Spleen (tissue), 11 donors: Measurements from ENCODE around the gene C4orf17. TPM values are rescaled to one million over a fixed set of nuclear protein-coding genes. Genes with fewer than 3 reads are reported as not detected.

Experiments
- DNase-seq: peaks from one replicate; pipeline ENCODE4 v3.0.0-alpha.2; 2020
- H3K27ac ChIP-seq, 8 donors: fragments of 200-600 bp; sonication (generic) in 7 of 8; 1 replicate in 4 of 8; 2 replicates in 4 of 8; pipeline versions ENCODE4 v1.5.0 to v1.8.0; 2016 to 2021; ENCODE audit warnings: inconsistent platforms in 4 of 8, mild to moderate bottlenecking in 4 of 8, moderate library complexity in 1 of 8
- H3K27me3 ChIP-seq, 7 donors: fragments of 200-600 bp; sonication (generic) in 6 of 7; replicated peaks in 1 of 7; 1 replicate in 4 of 7; 2 replicates in 3 of 7; pipeline versions ENCODE4 v1.5.0 to v1.8.0; 2016 to 2021; ENCODE audit warnings: inconsistent platforms in 3 of 7, mild to moderate bottlenecking in 1 of 7
- H3K36me3 ChIP-seq, 6 donors: fragments of 200-600 bp; sonication (generic) in 5 of 6; 1 replicate in 4 of 6; 2 replicates in 2 of 6; pipeline versions ENCODE4 v1.5.0 to v1.8.0; 2016 to 2021; ENCODE audit warnings: inconsistent platforms in 2 of 6
- H3K4me1 ChIP-seq, 6 donors: fragments of 200-600 bp; sonication (generic) in 5 of 6; 1 replicate in 3 of 6; 2 replicates in 3 of 6; pipeline versions ENCODE4 v1.5.0 to v1.8.0; 2016 to 2021; ENCODE audit warnings: inconsistent platforms in 3 of 6
- H3K4me3 ChIP-seq, 8 donors: fragments of 200-600 bp; sonication (generic) in 7 of 8; 1 replicate in 4 of 8; 2 replicates in 4 of 8; pipeline versions ENCODE4 v1.5.0 to v1.8.0; 2016 to 2021; ENCODE audit warnings: inconsistent platforms in 4 of 8, mild to moderate bottlenecking in 4 of 8, moderate library complexity in 2 of 8
- H3K9me3 ChIP-seq, 8 donors: fragments of 200-600 bp; sonication (generic) in 7 of 8; 1 replicate in 4 of 8; 2 replicates in 4 of 8; pipeline versions ENCODE4 v1.5.0 to v1.8.0; 2016 to 2021; ENCODE audit warnings: inconsistent platforms in 4 of 8
- CTCF ChIP-seq, 11 experiments: fragments of 200-600 bp in 7 of 11; fragments of 450-650 bp in 4 of 11; sonication (generic) in 4 of 11; IDR thresholded peaks in 8 of 11; conservative IDR thresholded peaks in 3 of 11; 1 replicate in 7 of 11; 2 replicates in 4 of 11; pipeline versions ENCODE4 v1.4.0 to v1.8.0; 2016 to 2021; ENCODE audit warnings: antibody characterized with exemption in 11 of 11, inconsistent platforms in 4 of 11, mild to moderate bottlenecking in 1 of 11
- POLR2A ChIP-seq, 3 donors: fragments of 450-650 bp; IDR thresholded peaks; one replicate each; pipeline ENCODE4 v1.5.1; 2017; ENCODE audit warnings: antibody characterized with exemption in 3 of 3, mild to moderate bottlenecking in 1 of 3
- POLR2AphosphoS5 ChIP-seq, 3 donors: sonication (generic); formaldehyde crosslinking; IDR thresholded peaks; one replicate each; pipeline ENCODE4 v1.5.1; 2017; ENCODE audit warnings: antibody characterized with exemption in 3 of 3
- WGBS, 5 donors: extraction: QIAGEN DNeasy Blood & Tissue Kit in 3 of 5; methylation state at CpG; one replicate each; pipeline versions ENCODE4 v1.1.5 to v1.1.7; 2013 to 2018; 5-methylcytosine and 5-hydroxymethylcytosine counted together
- intact Hi-C: fragments of 100-400 bp; cut with DNase I; formaldehyde crosslinking; loops from one replicate; pipeline ENCODE4 v1.15.0; 2023; ENCODE audit warnings: low total_unique reads
- polyA plus RNA-seq, 3 donors: library from polyadenylated mRNA; stranded (reverse); fragments of 200-250 nt; gene quantifications; one replicate each; pipeline ENCODE4 v1.2.1, GENCODE V29; 2013
- total RNA-seq, 7 donors: library from RNA; depleted of rRNA in 3 of 7; stranded (reverse); fragments of >200 nt in 3 of 7; fragmentation: NEBNext Ultra II Directional in 4 of 7; extraction: Animal tissue kit (Norgen Biotek cat#: 25700) in 4 of 7; gene quantifications; one replicate each; pipeline versions ENCODE4 v1.1.0 to v1.2.1, GENCODE V29; 2016 to 2021
- donor health status: healthy with polysubstance abuse.
- donor health status: DM: no; HTN: no; CAD: no; lungs with moderate emphysema.
- donor health status: DM: no; HTN: no; CAD: no.
- donor health status: Bipolar disorder and iron deficiency.
- donor health status: healthy.
- donor health status: DM: no; HTN: no; CAD: no.
- donor health status: DM: yes; HTN: yes; CAD: no.

Gene C4orf17
- total and polyA plus RNA-seq, 10 donors, result not detected

GRCh38 chr4:99467887-99468286, 42.9 kb upstream of the C4orf17 start:
- intact Hi-C loops, result no loop called here
- 63 to 72% (median 67%) methylated on average over 2 of the region's 2 CpGs for WGBS, 5 donors
- Histone ChIP-seq H3K36me3 (no peaks in the 10 kb centered on the region), H3K4me3 (no peak overlapping the region), H3K4me1 (no peaks in the 10 kb centered on the region), H3K9me3 (no peaks in the 10 kb centered on the region), H3K27me3 (peaks cover 0 to 25% (median 0%) of the 10 kb centered on the region in 7 donors), H3K27ac (no peak overlapping the region)
- DNase-seq, result no peak
- TF ChIP-seq CTCF (IDR thresholded peaks at IDR 0.05 in 8 of 11, conservative IDR thresholded peaks at IDR 0.05 in 3 of 11) (no peak), POLR2A (IDR thresholded peaks at IDR 0.05) (no peak), POLR2AphosphoS5 (IDR thresholded peaks at IDR 0.05) (no peak)

- Histone ChIP-seq H3K27ac (no peak overlapping the region), H3K4me1 (no peaks in the 10 kb centered on the region), H3K4me3 (no peak overlapping the region), H3K27me3 (peaks cover 0 to 25% (median 0%) of the 10 kb centered on the region in 7 donors), H3K36me3 (no peaks in the 10 kb centered on the region), H3K9me3 (no peaks in the 10 kb centered on the region)
- intact Hi-C loops, result no loop called here
- 68 to 90% (median 82%) methylated on average over 1 of the region's 1 CpG for WGBS, 5 donors
- DNase-seq, result no peak
- TF ChIP-seq POLR2A (IDR thresholded peaks at IDR 0.05) (no peak), POLR2AphosphoS5 (IDR thresholded peaks at IDR 0.05) (no peak), CTCF (IDR thresholded peaks at IDR 0.05 in 8 of 11, conservative IDR thresholded peaks at IDR 0.05 in 3 of 11) (no peak)
Observed at GRCh38 chr4:99468889-99469288, 41.9 kb upstream of the C4orf17 start.

GRCh38 chr4:99471349-99471748, 39.5 kb upstream of the C4orf17 start:
- no peaks in the 10 kb centered on the region for H3K9me3 ChIP-seq
- no peak overlapping the region for H3K4me3 ChIP-seq
- H3K27me3 ChIP-seq, result peaks cover 0 to 10% (median 0%) of the 10 kb centered on the region in 7 donors
- TF ChIP-seq POLR2AphosphoS5 (IDR thresholded peaks at IDR 0.05) (no peak), POLR2A (IDR thresholded peaks at IDR 0.05) (no peak), CTCF (IDR thresholded peaks at IDR 0.05 in 8 of 11, conservative IDR thresholded peaks at IDR 0.05 in 3 of 11) (no peak)
- intact Hi-C loops, result no loop called here
- no peaks in the 10 kb centered on the region for H3K36me3 ChIP-seq
- H3K4me1 ChIP-seq, result no peaks in the 10 kb centered on the region
- no peak overlapping the region for H3K27ac ChIP-seq
- DNase-seq, result no peak

GRCh38 chr4:99471896-99472295, 38.9 kb upstream of the C4orf17 start:
- H3K27ac ChIP-seq, result no peak overlapping the region
- TF ChIP-seq POLR2A (IDR thresholded peaks at IDR 0.05), result no peak
- TF ChIP-seq POLR2AphosphoS5 (IDR thresholded peaks at IDR 0.05), result no peak
- no peak for TF ChIP-seq CTCF (IDR thresholded peaks at IDR 0.05 in 8 of 11, conservative IDR thresholded peaks at IDR 0.05 in 3 of 11)
- H3K4me3 ChIP-seq, result no peak overlapping the region
- H3K36me3 ChIP-seq, result no peaks in the 10 kb centered on the region
- intact Hi-C loops, result no loop called here
- DNase-seq, result no peak
- H3K9me3 ChIP-seq, result no peaks in the 10 kb centered on the region
- peaks cover 0 to 6% (median 0%) of the 10 kb centered on the region in 7 donors for H3K27me3 ChIP-seq
- 29 to 51% (median 35%) methylated on average over 1 of the region's 1 CpG for WGBS, 5 donors
- no peaks in the 10 kb centered on the region for H3K4me1 ChIP-seq
